UCSD-AML1 (cell line): Measurements from ENCODE around the gene LRIG2.
A peak's percentile ranks its signal among the peaks of the same experiment; 100 is the strongest.
"Not testable (repeated sequence)": the region's sequence is repeated elsewhere in the genome, so short reads cannot be mapped to it uniquely, and the experiment has no call there.

Source experiments
- DNase-seq: peaks from one replicate; lab custom pipeline; 2025; ENCODE audit not compliant: unreplicated experiment; lab: John Stamatoyannopoulos, UW

Gene LRIG2

GRCh38 chr1:113072757-113073478, at the start of gene LRIG2:
Gene LRIG2, plus strand, starts transcription at chr1:113073198. Its CDS starts 209 bp downstream, at chr1:113073407.
- DNase-seq: peak; percentile 98

GRCh38 chr1:113023316-113023715, 49.7 kb upstream of the LRIG2 start:
- DNase-seq: not testable (repeated sequence)

GRCh38 chr1:113027007-113027406, 46.0 kb upstream of the LRIG2 start:
- no peak for DNase-seq

- no peak for DNase-seq
These were observed 45.5 kb upstream of the LRIG2 start for GRCh38 chr1:113027449-113027848.

- DNase-seq: no peak
These were observed 43.2 kb upstream of the LRIG2 start for GRCh38 chr1:113029822-113030221.

GRCh38 chr1:113031171-113031933, 41.6 kb upstream of the LRIG2 start:
- no peak for DNase-seq

GRCh38 chr1:113035086-113035485, 37.9 kb upstream of the LRIG2 start:
- DNase-seq: no peak

- DNase-seq: no peak
These were observed 36.2 kb upstream of the LRIG2 start for GRCh38 chr1:113036639-113037321.

- DNase-seq: no peak
These were observed 33.0 kb upstream of the LRIG2 start for GRCh38 chr1:113040041-113040440.

GRCh38 chr1:113040718-113041412, 32.1 kb upstream of the LRIG2 start:
- DNase-seq: no peak

GRCh38 chr1:113041569-113042284, 31.3 kb upstream of the LRIG2 start:
- no peak for DNase-seq

GRCh38 chr1:113042285-113043143, 30.5 kb upstream of the LRIG2 start:
- peak; percentile 80 for DNase-seq

GRCh38 chr1:113043144-113043488, 29.9 kb upstream of the LRIG2 start:
- DNase-seq: not testable (repeated sequence)

- no peak for DNase-seq
These were observed 26.4 kb upstream of the LRIG2 start for GRCh38 chr1:113046569-113046968.

- no peak for DNase-seq
These were observed 24.9 kb upstream of the LRIG2 start for GRCh38 chr1:113048064-113048463.

GRCh38 chr1:113053344-113054126, 19.5 kb upstream of the LRIG2 start:
- DNase-seq: no peak

GRCh38 chr1:113055570-113055969, 17.4 kb upstream of the LRIG2 start:
- no peak for DNase-seq

- no peak for DNase-seq
These were observed 16.0 kb upstream of the LRIG2 start for GRCh38 chr1:113057006-113057405.
